Left ventricle myocardium inferior (tissue), 1 donor: Measurements from ENCODE around the gene PLCB1. TPM values are rescaled to one million over a fixed set of nuclear protein-coding genes. Genes with fewer than 3 reads are reported as not detected.

Source experiments
- DNase-seq: peaks from one replicate; pipeline ENCODE4 v3.0.0-alpha.2; 2020
- H3K27ac ChIP-seq: fragments of 200-600 bp; replicated peaks from 2 replicates; pipeline ENCODE4 v1.8.0; 2021
- H3K27me3 ChIP-seq: fragments of 200-600 bp; 2 replicates; pipeline ENCODE4 v1.8.0; 2021; ENCODE audit warnings: low read depth
- H3K36me3 ChIP-seq: fragments of 200-600 bp; 2 replicates; pipeline ENCODE4 v1.8.0; 2021
- H3K4me1 ChIP-seq: fragments of 200-600 bp; 2 replicates; pipeline ENCODE4 v1.8.0; 2021
- H3K4me3 ChIP-seq: fragments of 200-600 bp; 2 replicates; pipeline ENCODE4 v1.8.0; 2021; ENCODE audit warnings: mild to moderate bottlenecking, moderate library complexity
- H3K9me3 ChIP-seq: fragments of 200-600 bp; replicated peaks from 2 replicates; pipeline ENCODE4 v1.8.0; 2021
- intact Hi-C: fragments of 100-400 bp; cut with micrococcal nuclease; formaldehyde crosslinking; loops from one replicate; pipeline ENCODE4 v1.11.0; 2022
- total RNA-seq: library from RNA; stranded (reverse); fragmentation: NEBNext Ultra II Directional; extraction: Animal tissue kit (Norgen Biotek cat#: 25700); gene quantifications from one replicate; pipeline ENCODE4 v1.2.1, GENCODE V29; 2021
- TF ChIP-seq, protein P1 (sequence below): fragments of 200-600 bp; IDR thresholded peaks from 2 replicates; pipeline ENCODE4 v1.8.0; 2021; ENCODE audit warnings: antibody characterized with exemption, mild to moderate bottlenecking, borderline replicate concordance
- donor health status: DM: no; HTN: yes; CAD: no; lungs with severe emphysema.

PLCB1 gene
- total RNA-seq, 1 donor from 2014 or later: 6.0 TPM

DNA sequence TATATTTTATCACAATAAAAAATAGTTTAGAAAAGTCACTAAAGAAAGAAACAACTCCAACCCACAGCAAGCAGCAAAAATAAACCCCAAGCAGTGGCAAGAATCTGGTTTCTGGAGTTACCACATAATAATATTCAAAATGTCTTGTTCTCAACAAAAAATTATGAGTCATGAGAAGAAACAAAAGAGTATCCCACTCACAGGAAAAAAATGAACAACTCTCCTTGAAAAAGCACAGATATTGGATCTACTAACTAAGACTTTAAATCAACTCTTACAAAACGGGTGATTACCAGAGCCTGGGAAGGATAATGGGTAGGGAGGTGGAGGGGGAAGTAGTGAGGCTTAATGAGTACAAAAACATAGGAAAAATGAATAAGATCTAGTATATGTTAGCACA is 425.6 kb downstream of the PLCB1 start:
- intact Hi-C loops: no loop called here
- TF ChIP-seq, protein P1, sequence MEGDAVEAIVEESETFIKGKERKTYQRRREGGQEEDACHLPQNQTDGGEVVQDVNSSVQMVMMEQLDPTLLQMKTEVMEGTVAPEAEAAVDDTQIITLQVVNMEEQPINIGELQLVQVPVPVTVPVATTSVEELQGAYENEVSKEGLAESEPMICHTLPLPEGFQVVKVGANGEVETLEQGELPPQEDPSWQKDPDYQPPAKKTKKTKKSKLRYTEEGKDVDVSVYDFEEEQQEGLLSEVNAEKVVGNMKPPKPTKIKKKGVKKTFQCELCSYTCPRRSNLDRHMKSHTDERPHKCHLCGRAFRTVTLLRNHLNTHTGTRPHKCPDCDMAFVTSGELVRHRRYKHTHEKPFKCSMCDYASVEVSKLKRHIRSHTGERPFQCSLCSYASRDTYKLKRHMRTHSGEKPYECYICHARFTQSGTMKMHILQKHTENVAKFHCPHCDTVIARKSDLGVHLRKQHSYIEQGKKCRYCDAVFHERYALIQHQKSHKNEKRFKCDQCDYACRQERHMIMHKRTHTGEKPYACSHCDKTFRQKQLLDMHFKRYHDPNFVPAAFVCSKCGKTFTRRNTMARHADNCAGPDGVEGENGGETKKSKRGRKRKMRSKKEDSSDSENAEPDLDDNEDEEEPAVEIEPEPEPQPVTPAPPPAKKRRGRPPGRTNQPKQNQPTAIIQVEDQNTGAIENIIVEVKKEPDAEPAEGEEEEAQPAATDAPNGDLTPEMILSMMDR: no peak
- Histone ChIP-seq H3K4me1 (no peaks in the 10 kb centered on the region), H3K4me3 (no peak overlapping the region), H3K36me3 (no peaks in the 10 kb centered on the region), H3K27me3 (no peaks in the 10 kb centered on the region), H3K9me3 (peaks cover 37% of the 10 kb centered on the region), H3K27ac (no peak overlapping the region)
- no peak for DNase-seq

DNA sequence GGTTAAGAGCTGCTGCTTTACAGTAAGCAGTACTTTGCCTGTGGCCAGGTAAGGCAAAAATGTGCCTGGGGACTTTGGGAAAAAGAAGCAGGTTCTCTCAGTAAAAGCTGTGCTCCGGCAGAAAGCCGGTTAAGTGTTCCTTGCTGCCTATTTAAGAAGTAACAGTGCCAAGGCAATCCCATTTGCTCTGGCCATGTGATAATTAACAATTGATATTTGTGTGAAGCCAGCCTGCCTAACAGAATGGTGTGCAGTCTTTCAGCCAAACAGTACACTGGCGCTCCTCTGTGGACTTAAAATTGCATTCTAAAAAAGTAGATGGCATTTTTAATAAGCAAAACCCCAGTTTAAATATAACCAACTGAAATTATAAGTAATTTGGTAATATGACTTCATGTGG is 430.3 kb downstream of the PLCB1 start:
- Histone ChIP-seq H3K27ac (no peak overlapping the region), H3K4me1 (no peaks in the 10 kb centered on the region), H3K36me3 (no peaks in the 10 kb centered on the region), H3K4me3 (no peak overlapping the region), H3K9me3 (peaks cover 41% of the 10 kb centered on the region), H3K27me3 (no peaks in the 10 kb centered on the region)
- DNase-seq: no peak
- intact Hi-C loops: no loop called here
- TF ChIP-seq, protein P1: no peak

DNA sequence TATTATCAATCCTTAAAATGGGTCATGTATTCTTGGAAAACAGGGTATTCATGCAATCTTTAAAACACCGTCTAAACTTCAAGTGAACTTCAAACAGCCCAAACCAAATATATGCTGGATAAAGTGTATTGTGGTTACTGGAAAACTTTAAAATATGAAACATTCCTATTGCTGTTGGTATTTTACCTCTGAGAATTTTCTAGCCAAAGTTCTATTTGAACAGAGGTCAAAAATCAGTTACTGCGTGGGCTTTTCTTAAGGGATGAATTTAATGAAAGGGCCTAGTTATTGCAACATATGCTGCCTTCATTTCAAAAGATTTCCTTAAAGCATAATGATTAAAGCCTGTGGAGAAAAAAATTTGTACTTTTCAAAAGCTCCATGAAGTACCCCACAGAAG is 436.0 kb downstream of the PLCB1 start:
- Histone ChIP-seq H3K27me3 (no peaks in the 10 kb centered on the region), H3K4me1 (no peaks in the 10 kb centered on the region), H3K4me3 (no peak overlapping the region), H3K27ac (peak overlapping the region; percentile 16), H3K9me3 (peaks cover 19% of the 10 kb centered on the region), H3K36me3 (no peaks in the 10 kb centered on the region)
- no peak for DNase-seq
- intact Hi-C loops: no loop called here
- TF ChIP-seq, protein P1: no peak

DNA sequence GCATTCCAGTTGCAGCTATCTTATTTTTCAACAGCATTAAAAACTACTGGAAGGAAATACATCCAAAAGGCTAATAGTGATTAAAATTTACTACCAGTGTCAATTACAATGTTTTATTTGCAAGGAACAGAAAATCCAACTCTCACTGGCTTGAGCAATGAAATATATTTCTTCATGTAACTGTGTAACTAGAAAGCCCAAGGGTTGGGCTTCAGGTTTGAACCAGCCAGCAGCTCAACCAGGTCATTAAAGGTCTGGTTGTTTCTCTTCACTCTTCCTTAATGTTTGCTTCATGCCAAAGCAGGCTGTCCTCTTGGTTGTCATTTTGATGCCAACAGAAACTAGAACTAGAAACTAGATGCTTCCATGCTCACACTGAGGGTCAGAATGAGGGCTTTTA is 437.7 kb downstream of the PLCB1 start:
- intact Hi-C loops: no loop called here
- H3K36me3 ChIP-seq: no peaks in the 10 kb centered on the region
- no peak overlapping the region for H3K27ac ChIP-seq
- TF ChIP-seq, protein P1: no peak
- H3K27me3 ChIP-seq: no peaks in the 10 kb centered on the region
- H3K9me3 ChIP-seq: peaks cover 2% of the 10 kb centered on the region
- no peak overlapping the region for H3K4me3 ChIP-seq
- H3K4me1 ChIP-seq: no peaks in the 10 kb centered on the region
- DNase-seq: no peak

DNA sequence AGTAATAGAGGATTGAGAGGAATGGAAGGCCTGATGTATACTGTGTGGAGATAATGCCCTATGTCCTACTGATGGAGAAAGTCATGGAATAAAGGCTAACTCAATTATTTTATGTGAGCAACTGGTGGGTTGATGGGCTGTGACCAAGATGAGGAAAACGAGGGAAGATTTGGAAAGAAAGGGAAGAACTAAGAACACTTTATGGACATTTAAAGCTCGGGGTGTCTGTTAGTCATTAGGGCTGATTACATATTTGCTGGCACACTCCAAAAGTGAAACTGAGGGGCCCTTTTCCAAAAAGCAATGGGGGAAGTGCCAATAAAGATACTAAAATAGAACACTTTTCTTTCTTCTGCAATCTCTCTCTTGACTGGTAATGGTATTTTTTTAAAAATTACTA is 439.5 kb downstream of the PLCB1 start:
- intact Hi-C loops: no loop called here
- Histone ChIP-seq H3K27ac (no peak overlapping the region), H3K9me3 (no peaks in the 10 kb centered on the region), H3K27me3 (no peaks in the 10 kb centered on the region), H3K4me3 (no peak overlapping the region), H3K4me1 (no peaks in the 10 kb centered on the region), H3K36me3 (no peaks in the 10 kb centered on the region)
- TF ChIP-seq, protein P1: no peak
- no peak for DNase-seq

DNA sequence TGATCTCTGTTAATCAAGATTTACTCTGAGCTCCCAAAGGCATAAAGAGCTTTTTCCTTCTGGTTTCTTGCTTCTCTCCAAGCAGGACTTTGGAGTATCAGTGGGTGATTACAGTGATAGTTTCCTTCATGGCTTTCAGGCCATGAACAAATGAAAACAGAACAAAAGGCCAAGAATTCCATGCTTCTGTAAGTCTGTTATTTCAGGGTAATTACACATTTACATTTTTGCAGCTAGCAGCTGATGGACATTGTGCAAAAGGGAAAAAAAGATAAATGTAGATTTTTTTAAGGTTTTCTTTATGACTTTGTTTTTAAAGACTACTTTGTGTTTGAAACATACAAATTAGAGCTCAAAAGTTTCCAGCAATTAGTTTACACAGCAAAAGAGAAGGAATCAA is 441.6 kb downstream of the PLCB1 start:
- intact Hi-C loops: no loop called here
- Histone ChIP-seq H3K27me3 (no peaks in the 10 kb centered on the region), H3K36me3 (no peaks in the 10 kb centered on the region), H3K27ac (no peak overlapping the region), H3K9me3 (no peaks in the 10 kb centered on the region), H3K4me3 (no peak overlapping the region), H3K4me1 (no peaks in the 10 kb centered on the region)
- no peak for DNase-seq
- TF ChIP-seq, protein P1: no peak
